ENCODE data around the gene GRAP. TPM values are rescaled to one million over a fixed set of nuclear protein-coding genes. Genes with fewer than 3 reads are reported as not detected.
A peak's percentile ranks its signal among the peaks of the same experiment; 100 is the strongest.
"Not testable (repeated sequence)": the region's sequence is repeated elsewhere in the genome, so short reads cannot be mapped to it uniquely, and the experiment has no call there.

The GRAP gene
- total RNA-seq, 1 experiment from 2014 or later = 29.9 TPM

- H3K4me1 ChIP-seq (ENCODE audit: low read length); H3K27ac ChIP-seq (ENCODE audit: low read length); H3K27me3 ChIP-seq (ENCODE audit: low read length); H3K4me3 ChIP-seq (ENCODE audit: low read length); H3K36me3 ChIP-seq (ENCODE audit: insufficient read depth, low read length); H3K9me3 ChIP-seq (ENCODE audit: low read length); H3K79me2 ChIP-seq (ENCODE audit: low read length); H3K9ac ChIP-seq (ENCODE audit: low read length); H4K20me1 ChIP-seq (ENCODE audit: insufficient read depth, low read depth, low read length); H2AFZ ChIP-seq (ENCODE audit: low read length); H3K9me2 ChIP-seq (replicated peaks; ENCODE audit: insufficient read depth, low read length); DNase-seq; H3K4me2 ChIP-seq (ENCODE audit: low read depth, low read length, poor library complexity, severe bottlenecking): not testable (repeated sequence)
These were observed 23.8 kb upstream of the GRAP start for GRCh38 chr17:19070318-19071168.

- not testable (repeated sequence) for H2AFZ ChIP-seq (ENCODE audit: low read length); H3K36me3 ChIP-seq (ENCODE audit: insufficient read depth, low read length); H3K4me3 ChIP-seq (ENCODE audit: low read length); H3K79me2 ChIP-seq (ENCODE audit: low read length); H3K9me3 ChIP-seq (ENCODE audit: low read length); H3K27me3 ChIP-seq (ENCODE audit: low read length); H3K4me1 ChIP-seq (ENCODE audit: low read length); H3K27ac ChIP-seq (ENCODE audit: low read length); H3K9ac ChIP-seq (ENCODE audit: low read length); H4K20me1 ChIP-seq (ENCODE audit: insufficient read depth, low read depth, low read length); H3K9me2 ChIP-seq (replicated peaks; ENCODE audit: insufficient read depth, low read length)
- DNase-seq = peak; percentile 33
- peak overlapping the region; percentile 11 for H3K4me2 ChIP-seq (ENCODE audit: low read depth, low read length, poor library complexity, severe bottlenecking)
These were observed 17.6 kb upstream of the GRAP start for GRCh38 chr17:19064378-19064777.

GRCh38 chr17:19063326-19063956, 16.7 kb upstream of the GRAP start:
- not testable (repeated sequence) for H3K27ac ChIP-seq (ENCODE audit: low read length)

GRCh38 chr17:19062718-19063325, 16.1 kb upstream of the GRAP start:
- not testable (repeated sequence) for H3K4me1 ChIP-seq (ENCODE audit: low read length); H3K27me3 ChIP-seq (ENCODE audit: low read length); H3K9me3 ChIP-seq (ENCODE audit: low read length); DNase-seq; H2AFZ ChIP-seq (ENCODE audit: low read length); H3K27ac ChIP-seq (ENCODE audit: low read length); H3K4me3 ChIP-seq (ENCODE audit: low read length); H3K36me3 ChIP-seq (ENCODE audit: insufficient read depth, low read length); H3K9ac ChIP-seq (ENCODE audit: low read length); H3K4me2 ChIP-seq (ENCODE audit: low read depth, low read length, poor library complexity, severe bottlenecking); H3K9me2 ChIP-seq (replicated peaks; ENCODE audit: insufficient read depth, low read length); H3K79me2 ChIP-seq (ENCODE audit: low read length); H4K20me1 ChIP-seq (ENCODE audit: insufficient read depth, low read depth, low read length)

More at GRCh38 chr17:19063326-19063956, 16.7 kb upstream of the GRAP start:
- not testable (repeated sequence) for H3K9ac ChIP-seq (ENCODE audit: low read length); H3K4me2 ChIP-seq (ENCODE audit: low read depth, low read length, poor library complexity, severe bottlenecking); H3K9me2 ChIP-seq (replicated peaks; ENCODE audit: insufficient read depth, low read length); H3K27me3 ChIP-seq (ENCODE audit: low read length); H4K20me1 ChIP-seq (ENCODE audit: insufficient read depth, low read depth, low read length); H3K9me3 ChIP-seq (ENCODE audit: low read length); H3K4me3 ChIP-seq (ENCODE audit: low read length); H3K36me3 ChIP-seq (ENCODE audit: insufficient read depth, low read length); H2AFZ ChIP-seq (ENCODE audit: low read length); H3K79me2 ChIP-seq (ENCODE audit: low read length); H3K4me1 ChIP-seq (ENCODE audit: low read length); DNase-seq

GRCh38 chr17:19062009-19062717, 15.4 kb upstream of the GRAP start:
- H3K79me2 ChIP-seq (ENCODE audit: low read length); H2AFZ ChIP-seq (ENCODE audit: low read length); H3K4me2 ChIP-seq (ENCODE audit: low read depth, low read length, poor library complexity, severe bottlenecking); H3K9ac ChIP-seq (ENCODE audit: low read length); DNase-seq; H4K20me1 ChIP-seq (ENCODE audit: insufficient read depth, low read depth, low read length); H3K9me3 ChIP-seq (ENCODE audit: low read length); H3K36me3 ChIP-seq (ENCODE audit: insufficient read depth, low read length); H3K27me3 ChIP-seq (ENCODE audit: low read length); H3K4me3 ChIP-seq (ENCODE audit: low read length); H3K4me1 ChIP-seq (ENCODE audit: low read length); H3K9me2 ChIP-seq (replicated peaks; ENCODE audit: insufficient read depth, low read length); H3K27ac ChIP-seq (ENCODE audit: low read length): not testable (repeated sequence)

- not testable (repeated sequence) for H3K9me3 ChIP-seq (ENCODE audit: low read length); H3K79me2 ChIP-seq (ENCODE audit: low read length); H3K4me3 ChIP-seq (ENCODE audit: low read length); H3K4me1 ChIP-seq (ENCODE audit: low read length); H3K9me2 ChIP-seq (replicated peaks; ENCODE audit: insufficient read depth, low read length); H3K36me3 ChIP-seq (ENCODE audit: insufficient read depth, low read length); H3K9ac ChIP-seq (ENCODE audit: low read length); H3K27me3 ChIP-seq (ENCODE audit: low read length); DNase-seq; H3K27ac ChIP-seq (ENCODE audit: low read length); H4K20me1 ChIP-seq (ENCODE audit: insufficient read depth, low read depth, low read length); H3K4me2 ChIP-seq (ENCODE audit: low read depth, low read length, poor library complexity, severe bottlenecking); H2AFZ ChIP-seq (ENCODE audit: low read length)
These were observed 8.7 kb upstream of the GRAP start for GRCh38 chr17:19055447-19055846.

- not testable (repeated sequence) for H3K36me3 ChIP-seq (ENCODE audit: insufficient read depth, low read length); DNase-seq; H3K79me2 ChIP-seq (ENCODE audit: low read length); H3K27me3 ChIP-seq (ENCODE audit: low read length); H3K4me1 ChIP-seq (ENCODE audit: low read length); H3K9ac ChIP-seq (ENCODE audit: low read length); H4K20me1 ChIP-seq (ENCODE audit: insufficient read depth, low read depth, low read length); H3K4me2 ChIP-seq (ENCODE audit: low read depth, low read length, poor library complexity, severe bottlenecking); H2AFZ ChIP-seq (ENCODE audit: low read length); H3K9me3 ChIP-seq (ENCODE audit: low read length); H3K4me3 ChIP-seq (ENCODE audit: low read length); H3K9me2 ChIP-seq (replicated peaks; ENCODE audit: insufficient read depth, low read length); H3K27ac ChIP-seq (ENCODE audit: low read length)
These were observed 2.1 kb upstream of the GRAP start for GRCh38 chr17:19048826-19049225.

GRCh38 chr17:19047510-19047909, 753 bp upstream of the GRAP start:
- H2AFZ ChIP-seq (ENCODE audit: low read length); H3K4me1 ChIP-seq (ENCODE audit: low read length); H3K79me2 ChIP-seq (ENCODE audit: low read length); H4K20me1 ChIP-seq (ENCODE audit: insufficient read depth, low read depth, low read length); H3K27me3 ChIP-seq (ENCODE audit: low read length); H3K9me2 ChIP-seq (replicated peaks; ENCODE audit: insufficient read depth, low read length); H3K27ac ChIP-seq (ENCODE audit: low read length); H3K9ac ChIP-seq (ENCODE audit: low read length); H3K4me2 ChIP-seq (ENCODE audit: low read depth, low read length, poor library complexity, severe bottlenecking); DNase-seq; H3K4me3 ChIP-seq (ENCODE audit: low read length); H3K36me3 ChIP-seq (ENCODE audit: insufficient read depth, low read length); H3K9me3 ChIP-seq (ENCODE audit: low read length): not testable (repeated sequence)

Data from Karpas-422 (cell line).